Effector memory CD4-positive, alpha-beta T cell (primary cell): ENCODE measurements around the gene ZDHHC18.
A peak's percentile ranks its signal among the peaks of the same experiment; 100 is the strongest.

Experiments
- DNase-seq, 3 donors: peaks; one replicate each; pipeline ENCODE4 v3.0.0-alpha.2; 2020
- H3K27ac ChIP-seq: 2 replicates; pipeline ENCODE4 v1.7.0; 2013; ENCODE audit warnings: mild to moderate bottlenecking, low read length, moderate library complexity; ENCODE audit not compliant: insufficient read depth, poor library complexity, severe bottlenecking
- H3K27me3 ChIP-seq: replicated peaks from 2 replicates; pipeline ENCODE4 v1.7.0; 2013; ENCODE audit warnings: mild to moderate bottlenecking, low read length; ENCODE audit not compliant: insufficient read depth, control insufficient read depth, poor library complexity, severe bottlenecking
- H3K36me3 ChIP-seq: 2 replicates; pipeline ENCODE4 v1.7.0; 2013; ENCODE audit warnings: mild to moderate bottlenecking, low read length, moderate library complexity; ENCODE audit not compliant: control insufficient read depth, insufficient read depth
- H3K4me1 ChIP-seq: 2 replicates; pipeline ENCODE4 v1.7.0; 2013; ENCODE audit warnings: low read length, mild to moderate bottlenecking; ENCODE audit not compliant: control insufficient read depth, insufficient read depth, poor library complexity, severe bottlenecking
- H3K4me3 ChIP-seq: 2 replicates; pipeline ENCODE4 v1.7.0; 2013; ENCODE audit warnings: low read length, low read depth, mild to moderate bottlenecking; ENCODE audit not compliant: insufficient read depth, poor library complexity, severe bottlenecking
- H3K9me3 ChIP-seq: 2 replicates; pipeline ENCODE4 v1.7.0; 2013; ENCODE audit warnings: mild to moderate bottlenecking, low read length, moderate library complexity; ENCODE audit not compliant: control insufficient read depth

Gene ZDHHC18

DNA sequence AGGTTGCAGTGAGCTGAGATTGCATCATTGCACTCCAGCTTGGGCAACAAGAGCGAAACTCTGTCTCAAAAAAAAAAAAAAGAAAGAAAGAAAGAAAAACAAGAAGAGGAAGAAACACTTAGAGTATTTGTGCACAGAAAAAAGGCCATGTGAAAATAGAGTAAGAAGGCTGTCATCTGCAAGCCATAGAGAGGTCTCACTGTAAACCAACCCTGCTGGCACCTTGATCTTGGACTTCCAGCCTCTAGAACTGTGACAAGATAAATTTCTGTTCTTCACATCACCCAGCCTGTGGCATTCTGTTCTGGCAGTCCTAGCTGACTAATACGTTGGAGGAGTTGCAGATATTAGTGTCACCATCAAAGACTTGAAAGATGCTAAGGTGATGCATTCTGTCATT lies 12.1 kb upstream of the ZDHHC18 start:
- Histone ChIP-seq H3K4me3 (no peak overlapping the region), H3K27ac (no peak overlapping the region), H3K27me3 (no peaks in the 10 kb centered on the region), H3K36me3 (no peaks in the 10 kb centered on the region), H3K9me3 (no peaks in the 10 kb centered on the region), H3K4me1 (no peaks in the 10 kb centered on the region)
- DNase-seq = no peak

DNA sequence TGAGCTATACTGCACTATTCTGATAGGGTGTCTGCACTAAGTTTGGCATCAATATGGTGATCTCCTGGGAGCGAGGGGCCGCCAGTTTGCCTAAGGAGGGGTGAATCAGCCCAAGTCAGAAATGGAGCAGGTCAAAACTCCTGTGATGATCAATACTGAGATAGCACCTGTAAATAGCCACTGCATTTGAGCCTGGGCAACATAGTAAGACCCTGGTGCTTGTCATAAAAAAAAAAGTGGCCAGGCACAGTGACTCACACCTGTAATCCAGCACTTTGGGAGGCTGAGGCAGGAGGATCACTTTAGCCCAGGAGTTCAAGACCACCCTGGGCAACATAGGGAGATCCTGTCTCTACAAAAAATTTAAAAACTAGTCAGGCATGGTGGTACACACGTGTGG lies 11.6 kb upstream of the ZDHHC18 start:
- no peaks in the 10 kb centered on the region for H3K4me1 ChIP-seq
- no peaks in the 10 kb centered on the region for H3K27me3 ChIP-seq
- H3K4me3 ChIP-seq = no peak overlapping the region
- DNase-seq = no peak
- no peaks in the 10 kb centered on the region for H3K9me3 ChIP-seq
- H3K36me3 ChIP-seq = no peaks in the 10 kb centered on the region
- no peak overlapping the region for H3K27ac ChIP-seq

DNA sequence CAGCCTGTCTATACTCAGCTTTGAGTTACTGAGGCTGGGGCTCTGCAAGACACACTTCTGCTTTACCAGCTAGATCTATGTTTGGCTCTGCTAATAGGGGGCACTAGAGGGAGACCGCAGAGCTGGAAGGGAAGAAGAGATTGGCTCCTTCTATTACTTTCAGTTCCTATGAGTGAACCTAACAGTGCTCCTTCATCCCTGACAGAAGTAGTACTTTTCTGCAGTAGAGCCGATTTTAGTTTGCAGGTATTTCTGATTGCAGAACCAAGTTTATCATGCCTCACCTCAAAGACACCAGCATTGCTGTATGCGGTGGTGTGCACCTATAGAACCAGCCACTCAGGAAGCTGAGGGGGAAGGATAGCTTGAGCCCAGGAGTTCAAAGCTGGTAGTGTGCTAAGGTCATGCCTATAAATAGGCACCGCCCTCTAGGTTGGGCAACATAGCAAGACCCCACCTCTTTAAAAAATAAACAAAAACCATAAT lies 5.7 kb upstream of the ZDHHC18 start:
- no peaks in the 10 kb centered on the region for H3K9me3 ChIP-seq
- H3K4me3 ChIP-seq = no peak overlapping the region
- peak overlapping the region; percentile 47 for H3K27ac ChIP-seq
- no peaks in the 10 kb centered on the region for H3K27me3 ChIP-seq
- no peaks in the 10 kb centered on the region for H3K36me3 ChIP-seq
- peaks cover 11% of the 10 kb centered on the region for H3K4me1 ChIP-seq
- no peak for DNase-seq

DNA sequence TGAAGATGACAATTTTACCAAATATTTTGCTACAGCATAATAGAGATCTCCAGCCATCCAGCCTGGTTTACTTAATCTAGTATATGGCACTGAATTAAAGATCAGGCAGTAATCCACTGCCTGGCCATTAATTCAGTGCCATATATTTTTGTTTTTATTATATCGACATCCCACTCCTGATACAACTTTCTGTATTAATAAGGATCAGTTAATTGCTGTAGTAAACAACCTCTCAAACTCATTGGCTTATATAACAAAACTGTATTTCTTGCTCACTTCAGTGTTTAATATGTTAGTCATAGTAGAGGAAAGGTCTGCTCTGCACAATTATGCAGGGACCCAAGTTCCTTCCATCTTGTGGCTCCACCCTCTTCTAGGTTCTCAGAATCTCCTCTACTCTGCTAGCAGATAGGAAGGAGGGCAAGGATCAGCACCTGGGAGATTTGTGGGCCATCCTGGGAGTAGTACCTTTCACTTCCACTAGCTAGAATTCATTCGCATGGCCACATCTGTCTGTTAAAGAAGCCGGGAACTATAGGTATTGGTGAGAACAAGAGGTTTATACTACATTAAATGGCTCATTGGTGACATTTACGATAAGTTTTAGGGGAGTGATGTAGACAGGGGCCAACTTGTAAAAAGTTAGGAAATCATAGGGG lies 3.6 kb upstream of the ZDHHC18 start:
- Histone ChIP-seq H3K9me3 (no peaks in the 10 kb centered on the region), H3K27me3 (no peaks in the 10 kb centered on the region), H3K4me1 (peaks cover 23% of the 10 kb centered on the region), H3K27ac (no peak overlapping the region), H3K36me3 (no peaks in the 10 kb centered on the region), H3K4me3 (no peak overlapping the region)
- DNase-seq = no peak

DNA sequence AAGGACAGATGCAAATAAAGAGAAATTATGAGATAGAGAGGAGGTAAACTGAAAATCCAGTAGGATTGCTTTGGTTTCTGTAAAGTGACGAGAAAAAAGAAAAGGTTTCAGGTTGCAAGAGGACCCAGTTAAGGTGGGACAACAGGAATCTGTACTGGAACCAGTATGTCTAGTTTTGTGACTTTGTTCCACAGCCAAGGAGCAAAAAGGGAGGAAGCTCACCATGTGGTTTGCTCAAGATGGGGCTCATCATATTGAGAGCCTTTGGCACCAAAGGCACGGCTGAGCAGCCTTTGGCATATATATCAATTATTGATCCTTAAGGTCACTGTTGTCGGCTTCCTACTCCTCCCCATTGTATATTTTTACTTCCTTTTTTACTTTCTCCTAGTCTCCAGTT lies 1.8 kb upstream of the ZDHHC18 start:
- H3K4me3 ChIP-seq = no peak overlapping the region
- DNase-seq = no peak
- H3K9me3 ChIP-seq = no peaks in the 10 kb centered on the region
- peak overlapping the region; percentile 89 for H3K27ac ChIP-seq
- H3K4me1 ChIP-seq = peaks cover 42% of the 10 kb centered on the region
- no peaks in the 10 kb centered on the region for H3K27me3 ChIP-seq
- no peaks in the 10 kb centered on the region for H3K36me3 ChIP-seq

DNA sequence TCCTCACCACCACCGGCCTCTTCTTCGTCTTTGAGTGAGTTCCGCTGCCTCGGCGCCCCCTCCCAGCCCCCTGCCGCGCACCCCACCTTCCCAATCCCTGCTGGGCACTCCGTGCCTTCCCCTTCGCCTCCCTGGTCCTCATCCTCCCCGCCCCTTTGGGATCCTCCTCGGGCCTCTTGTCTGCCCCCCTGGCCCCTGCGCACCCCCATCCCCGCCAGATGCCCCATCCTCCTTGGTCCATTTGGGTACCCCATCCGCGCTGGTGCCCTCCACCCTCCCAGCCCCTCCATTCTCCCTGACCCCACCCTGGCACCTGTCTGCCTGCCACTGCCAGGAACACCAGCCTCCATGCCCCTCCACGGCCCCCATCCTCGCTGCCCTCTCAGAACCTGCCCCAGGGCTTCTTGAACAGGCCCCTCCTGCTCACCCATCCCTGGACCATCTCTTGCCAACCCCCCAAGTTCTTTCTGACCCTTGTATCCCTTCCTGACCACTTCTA lies 667 bp downstream of the ZDHHC18 start:
- Histone ChIP-seq H3K27me3 (no peaks in the 10 kb centered on the region), H3K27ac (peak overlapping the region; percentile 79), H3K36me3 (no peaks in the 10 kb centered on the region), H3K4me1 (peaks cover 46% of the 10 kb centered on the region), H3K9me3 (no peaks in the 10 kb centered on the region), H3K4me3 (peak overlapping the region; percentile 77)
- no peak for DNase-seq

DNA sequence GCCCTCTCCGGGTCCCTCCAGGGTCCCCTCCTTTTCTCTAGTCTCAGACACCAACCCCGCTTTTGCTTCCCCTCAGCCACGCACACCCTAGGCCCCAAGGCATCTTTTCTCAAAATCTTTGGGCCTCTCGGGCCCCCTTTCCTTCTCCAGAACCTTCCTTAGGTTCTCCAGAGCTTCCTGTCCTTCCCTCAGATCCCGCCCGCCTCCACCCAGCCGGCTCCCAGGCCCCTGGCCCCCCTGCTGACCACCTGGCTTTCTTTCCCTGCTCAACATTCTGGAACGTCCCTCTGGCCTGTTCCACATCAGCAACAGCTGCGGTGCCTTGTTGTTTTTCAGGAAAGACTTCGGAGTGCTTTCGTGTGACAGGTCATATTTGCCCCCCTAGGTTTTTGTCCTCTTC lies 1.2 kb downstream of the ZDHHC18 start:
- peaks cover 51% of the 10 kb centered on the region for H3K4me1 ChIP-seq
- no peaks in the 10 kb centered on the region for H3K9me3 ChIP-seq
- no peak for DNase-seq
- H3K27ac ChIP-seq = peak overlapping the region; percentile 79
- peak overlapping the region; percentile 77 for H3K4me3 ChIP-seq
- H3K36me3 ChIP-seq = no peaks in the 10 kb centered on the region
- H3K27me3 ChIP-seq = no peaks in the 10 kb centered on the region

DNA sequence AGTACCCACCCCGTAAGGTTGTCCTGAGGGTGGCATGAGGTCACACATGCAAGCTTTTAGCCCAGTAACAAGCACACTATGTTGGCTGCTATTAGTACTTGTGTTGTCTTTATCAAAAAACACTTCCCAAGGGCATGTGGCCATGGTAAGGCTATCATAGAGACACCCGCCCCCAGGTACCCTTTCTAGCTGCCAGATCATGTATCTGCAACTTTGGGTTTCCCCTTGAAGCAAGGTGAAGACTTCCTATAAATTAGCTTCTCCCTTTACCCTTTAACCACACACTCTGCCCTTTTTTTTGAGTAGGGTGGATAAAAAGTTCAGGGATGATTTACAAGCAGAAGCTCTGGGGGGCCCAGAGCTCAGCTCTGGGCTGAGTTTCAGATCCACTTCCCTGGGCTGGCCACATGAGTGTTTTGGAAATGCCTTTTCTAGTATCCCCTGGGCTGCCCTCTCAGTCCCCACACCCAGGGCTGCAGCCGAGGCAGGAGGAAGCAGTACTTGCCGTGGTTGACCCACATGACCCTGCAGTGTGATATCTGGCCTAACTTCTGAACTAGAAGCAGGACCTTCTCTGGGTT lies 2.0 kb downstream of the ZDHHC18 start:
- Histone ChIP-seq H3K27ac (peak overlapping the region; percentile 79), H3K27me3 (no peaks in the 10 kb centered on the region), H3K36me3 (no peaks in the 10 kb centered on the region), H3K9me3 (no peaks in the 10 kb centered on the region), H3K4me3 (peak overlapping the region; percentile 20), H3K4me1 (peaks cover 59% of the 10 kb centered on the region)
- DNase-seq = peak in 1 of 3 donors; percentile 19

DNA sequence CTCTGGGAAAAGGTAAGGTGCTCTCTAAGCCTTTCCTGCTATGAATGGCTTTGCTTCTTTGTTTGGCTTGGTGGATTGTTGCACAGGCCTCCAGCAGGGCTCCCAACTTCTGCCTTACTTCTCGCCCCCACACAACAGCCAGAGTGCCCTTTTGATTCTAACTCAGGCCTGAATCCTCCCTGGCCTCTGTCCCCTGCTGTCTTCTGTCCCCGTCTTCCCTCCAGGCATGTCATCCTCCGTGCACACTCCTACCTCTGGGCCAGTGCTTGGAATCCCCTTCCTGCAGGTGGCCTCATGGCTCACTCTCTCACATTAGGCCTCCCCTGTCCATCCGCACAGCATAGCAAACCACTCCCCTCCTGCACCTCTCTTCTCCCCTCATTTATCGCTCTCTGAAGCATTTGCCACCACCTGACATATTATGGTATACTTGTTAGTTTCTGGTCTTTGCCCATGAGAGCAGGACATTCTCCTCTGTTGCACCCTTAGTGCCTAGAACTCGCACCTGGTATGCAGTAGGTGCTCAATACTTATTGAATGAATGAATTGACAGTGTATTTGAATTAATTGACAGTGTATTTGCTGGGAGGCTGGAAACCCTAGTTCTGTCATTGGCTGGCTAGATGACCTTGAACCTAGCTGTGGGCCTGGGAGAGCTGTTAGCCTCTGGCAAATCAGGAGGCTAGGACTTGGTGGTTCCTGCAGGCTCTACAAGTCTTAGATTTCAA lies 2.9 kb downstream of the ZDHHC18 start:
- DNase-seq = no peak
- H3K9me3 ChIP-seq = no peaks in the 10 kb centered on the region
- peaks cover 3% of the 10 kb centered on the region for H3K36me3 ChIP-seq
- H3K4me3 ChIP-seq = no peak overlapping the region
- no peaks in the 10 kb centered on the region for H3K27me3 ChIP-seq
- peaks cover 68% of the 10 kb centered on the region for H3K4me1 ChIP-seq
- H3K27ac ChIP-seq = peak overlapping the region; percentile 79

DNA sequence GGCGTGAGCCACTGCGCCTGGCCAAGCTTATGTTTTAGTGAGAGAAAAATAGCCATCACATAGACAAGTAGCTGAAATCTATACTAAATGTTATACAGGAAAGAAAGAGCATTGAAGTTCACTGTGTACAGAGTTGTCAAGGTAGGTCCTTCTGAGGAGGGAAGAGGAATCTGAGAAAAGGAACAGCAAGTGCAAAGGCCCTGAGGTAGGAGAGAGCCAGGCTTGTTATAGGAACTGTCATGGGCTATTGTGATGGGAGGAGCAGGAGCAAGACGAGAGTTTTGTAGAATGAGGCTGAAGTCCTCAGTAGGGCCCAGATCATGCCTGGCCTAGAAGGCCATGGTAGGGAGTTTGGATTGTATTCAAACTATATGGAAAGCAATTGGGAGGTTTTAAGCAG lies 4.6 kb downstream of the ZDHHC18 start:
- no peaks in the 10 kb centered on the region for H3K27me3 ChIP-seq
- DNase-seq = no peak
- H3K27ac ChIP-seq = peak overlapping the region; percentile 99
- peaks cover 15% of the 10 kb centered on the region for H3K36me3 ChIP-seq
- no peak overlapping the region for H3K4me3 ChIP-seq
- H3K4me1 ChIP-seq = peaks cover 71% of the 10 kb centered on the region
- H3K9me3 ChIP-seq = no peaks in the 10 kb centered on the region
